HepG2 (cell line): ENCODE measurements around the gene ALDH3A1. TPM values are rescaled to one million over a fixed set of nuclear protein-coding genes. Genes with fewer than 3 reads are reported as not detected.

ENCODE experiments used
- CBX5 ChIP-seq: sonication (generic); formaldehyde crosslinking; IDR thresholded peaks from 2 replicates; pipeline ENCODE4 v1.4.0; 2020; ENCODE audit warnings: missing genetic modification reagents, borderline replicate concordance
- ELF3 ChIP-seq: IDR thresholded peaks from 2 replicates; pipeline ENCODE4 v1.6.1; 2016; ENCODE audit warnings: missing genetic modification reagents, missing compliant biosample characterization
- ERF ChIP-seq: IDR thresholded peaks from 2 replicates; pipeline ENCODE4 v1.6.1; 2018; ENCODE audit warnings: missing biosample characterization, missing genetic modification reagents
- FOXP1 ChIP-seq, 2 experiments: fragments of 450-650 bp in 1 of 2; IDR thresholded peaks; 2 replicates each; pipeline ENCODE4 v1.6.1; 2017 to 2018; ENCODE audit warnings: antibody characterized with exemption in 1 of 2
- JARID2 ChIP-seq: sonication (generic); formaldehyde crosslinking; IDR thresholded peaks from 2 replicates; pipeline ENCODE4 v1.8.1; 2023; ENCODE audit warnings: missing genetic modification reagents, inconsistent platforms; ENCODE audit not compliant: insufficient replicate concordance
- JUND ChIP-seq: sonication (generic); formaldehyde crosslinking; IDR thresholded peaks from 2 replicates; pipeline ENCODE4 v1.8.0; 2022; ENCODE audit warnings: mild to moderate bottlenecking, missing genetic modification reagents
- KMT2A ChIP-seq: sonication (generic); formaldehyde crosslinking; IDR thresholded peaks from 2 replicates; pipeline ENCODE4 v1.4.0; 2020; ENCODE audit warnings: missing genetic modification reagents
- MEF2D ChIP-seq: sonication (generic); formaldehyde crosslinking; IDR thresholded peaks from 2 replicates; pipeline ENCODE4 v1.5.1; 2020; ENCODE audit warnings: mild to moderate bottlenecking, missing genetic modification reagents
- PITX1 ChIP-seq: sonication (generic); formaldehyde crosslinking; IDR thresholded peaks from 2 replicates; pipeline ENCODE4 v1.5.1; 2020; ENCODE audit warnings: mild to moderate bottlenecking, missing genetic modification reagents
- PLSCR1 ChIP-seq: sonication (generic); formaldehyde crosslinking; IDR thresholded peaks from 2 replicates; pipeline ENCODE4 v1.5.0; 2020; ENCODE audit warnings: missing genetic modification reagents, mild to moderate bottlenecking, borderline replicate concordance
- TGIF2 ChIP-seq: IDR thresholded peaks from 2 replicates; pipeline ENCODE4 v1.6.1; 2016; ENCODE audit warnings: control low read depth, missing compliant biosample characterization
- ZMYM4 ChIP-seq: sonication (generic); formaldehyde crosslinking; IDR thresholded peaks from 2 replicates; pipeline ENCODE4 v1.8.1; 2023; ENCODE audit warnings: mild to moderate bottlenecking, missing genetic modification reagents
- ZNF10 ChIP-seq: sonication (generic); formaldehyde crosslinking; IDR thresholded peaks from 2 replicates; pipeline ENCODE4 v1.4.0; 2020; ENCODE audit warnings: mild to moderate bottlenecking, low read depth, missing genetic modification reagents, borderline replicate concordance
- ZNF230 ChIP-seq: sonication (generic); formaldehyde crosslinking; IDR thresholded peaks from 2 replicates; pipeline ENCODE4 v1.4.0; 2020; ENCODE audit warnings: mild to moderate bottlenecking, missing genetic modification reagents
- ZNF362 ChIP-seq: sonication (generic); formaldehyde crosslinking; IDR thresholded peaks from 2 replicates; pipeline ENCODE4 v1.4.0; 2020; ENCODE audit warnings: missing genetic modification reagents, mild to moderate bottlenecking, borderline replicate concordance
- ZNF574 ChIP-seq: sonication (generic); formaldehyde crosslinking; IDR thresholded peaks from 2 replicates; pipeline ENCODE4 v1.4.0; 2020; ENCODE audit warnings: missing genetic modification reagents
- ZNF780A ChIP-seq: sonication (generic); formaldehyde crosslinking; IDR thresholded peaks from 2 replicates; pipeline ENCODE4 v1.8.0; 2022; ENCODE audit warnings: mild to moderate bottlenecking, missing genetic modification reagents, moderate library complexity
- polyA plus RNA-seq, 8 experiments: library from polyadenylated mRNA; depleted of rRNA in 3 of 8; stranded (reverse) in 7 of 8; unstranded in 1 of 8; fragments of >200 nt; fragmentation: Illumina TruSeq in 4 of 8; extraction: Trizol in 4 of 8; gene quantifications; 2 replicates each; pipeline versions ENCODE4 v1.2.1 to v1.2.3, GENCODE V29; 2011 to 2016; ENCODE audit warnings: low read depth in 4 of 8, missing spikeins in 1 of 8, mixed read lengths in 1 of 8; ENCODE audit not compliant: insufficient read depth in 1 of 8
- total RNA-seq, 5 experiments: library from RNA; depleted of rRNA; stranded (reverse); fragments of >200 nt; fragmentation: Illumina TruSeq; extraction: Trizol; gene quantifications; 2 replicates each; pipeline ENCODE4 v1.2.3, GENCODE V29; 2016; ENCODE audit warnings: low read depth in 1 of 5

The ALDH3A1 gene
- total and polyA plus RNA-seq, 2 of the 13 experiments (the other 11 are each of a cell fraction or from before 2014, with no cell fraction given) = 0.07 to 0.62 TPM

- TF ChIP-seq ZNF574 (CRISPR knock-in tag) (peak; percentile 50; the same call in 1 of the 2 replicates), MEF2D (peak; percentile 71; the same call in 1 of the 2 replicates), JUND (CRISPR knock-in tag) (peak; percentile 51; the same call in 1 of the 2 replicates), PLSCR1 (no peak), ZNF230 (CRISPR knock-in tag) (0 out of 2 replicates have a peak, but pooled peaks have one; percentile 10), ERF (CRISPR knock-in tag) (no peak), KMT2A (CRISPR knock-in tag) (no peak), ELF3 (CRISPR knock-in tag) (0 out of 2 replicates have a peak, but pooled peaks have one; percentile 41), ZNF780A (CRISPR knock-in tag) (no peak), ZNF10 (CRISPR knock-in tag) (no peak), JARID2 (no peak), FOXP1 (IDR thresholded peaks at IDR 0.05) (no peak), FOXP1 (CRISPR knock-in tag; IDR thresholded peaks at IDR 0.05) (peak; percentile 80; the same call in 1 of the 2 replicates), PITX1 (peak; percentile 92), ZMYM4 (CRISPR knock-in tag) (peak; percentile 75; the same call in 1 of the 2 replicates), CBX5 (no peak), ZNF362 (CRISPR knock-in tag) (0 out of 2 replicates have a peak, but pooled peaks have one; percentile 21), TGIF2 (no peak)
Observed at GRCh38 chr17:19720631-19721426, 27.3 kb downstream of the ALDH3A1 start (continued).
